ENCODE results near the gene TNS1. TPM values are rescaled to one million over a fixed set of nuclear protein-coding genes. Genes with fewer than 3 reads are reported as not detected.

Gene TNS1
- total and polyA plus RNA-seq, 4 donors: 67.0 to 377 (median 208) TPM

- no peaks in the 10 kb centered on the region for H3K9me3 ChIP-seq (ENCODE audit: control insufficient read depth in 4 of 4, insufficient read depth in 3 of 4, low read length in 3 of 4)
- no peak for TF ChIP-seq CTCF (IDR thresholded peaks at IDR 0.05; ENCODE audit: control extremely low read depth, extremely low read depth)
- H3K4me3 ChIP-seq: no peak overlapping the region
- WGBS, 2 donors: 59 to 62% methylated on average over 9 to 11 of the region's 11 CpGs
- peaks cover 13 to 43% (median 30%) of the 10 kb centered on the region in 5 donors for H3K4me1 ChIP-seq (ENCODE audit: control insufficient read depth in 5 of 5, insufficient read depth in 5 of 5, low read length in 5 of 5)
- H3K27ac ChIP-seq (ENCODE audit: low read depth in 1 of 2, low read length in 1 of 2): peak overlapping the region; percentile 80 to 92
- no peaks in the 10 kb centered on the region for H3K27me3 ChIP-seq (ENCODE audit: control insufficient read depth in 3 of 3, insufficient read depth in 3 of 3, low read length in 2 of 3)
- DNase-seq (peak; percentile 96 to 98 (median 96)), ATAC-seq (ENCODE audit: insufficient read depth, low FRiP score) (peak; percentile 24)
- H3K9ac ChIP-seq (ENCODE audit: insufficient read depth in 1 of 2, low read length in 2 of 2): peak overlapping the region in 1 of 2 donors; percentile 84
- H3K36me3 ChIP-seq (ENCODE audit: control insufficient read depth in 4 of 4, insufficient read depth in 4 of 4, low read length in 4 of 4): peaks cover 20 to 60% (median 35%) of the 10 kb centered on the region in 4 donors
Measured at GRCh38 chr2:217858519-217859491, 144.0 kb downstream of the TNS1 start.

- Histone ChIP-seq H3K9me3 (ENCODE audit: control insufficient read depth in 4 of 4, insufficient read depth in 3 of 4, low read length in 3 of 4) (no peaks in the 10 kb centered on the region), H3K27me3 (ENCODE audit: control insufficient read depth in 3 of 3, insufficient read depth in 3 of 3, low read length in 2 of 3) (no peaks in the 10 kb centered on the region), H3K4me1 (ENCODE audit: control insufficient read depth in 5 of 5, insufficient read depth in 5 of 5, low read length in 5 of 5) (peaks cover 13 to 53% (median 38%) of the 10 kb centered on the region in 5 donors), H3K36me3 (ENCODE audit: control insufficient read depth in 4 of 4, insufficient read depth in 4 of 4, low read length in 4 of 4) (peaks cover 14 to 51% (median 33%) of the 10 kb centered on the region in 4 donors), H3K27ac (ENCODE audit: low read depth in 1 of 2, low read length in 1 of 2) (peak overlapping the region; percentile 17 to 92), H3K4me3 (no peak overlapping the region), H3K9ac (ENCODE audit: insufficient read depth in 1 of 2, low read length in 2 of 2) (peak overlapping the region; percentile 17 to 84)
- DNase-seq: no peak
- ATAC-seq (ENCODE audit: insufficient read depth, low FRiP score): no peak
- 74 to 92% methylated on average over 20 of the region's 20 CpGs for WGBS, 2 donors
- TF ChIP-seq CTCF (IDR thresholded peaks at IDR 0.05; ENCODE audit: control extremely low read depth, extremely low read depth): no peak
Measured at GRCh38 chr2:217857624-217858506, 144.9 kb downstream of the TNS1 start.

GRCh38 chr2:217856871-217857270 lies 145.9 kb downstream of the TNS1 start:
- Histone ChIP-seq H3K27me3 (ENCODE audit: control insufficient read depth in 3 of 3, insufficient read depth in 3 of 3, low read length in 2 of 3) (no peaks in the 10 kb centered on the region), H3K9ac (ENCODE audit: insufficient read depth in 1 of 2, low read length in 2 of 2) (peak overlapping the region in 1 of 2 donors; percentile 84), H3K27ac (ENCODE audit: low read depth in 1 of 2, low read length in 1 of 2) (peak overlapping the region; percentile 17 to 92), H3K9me3 (ENCODE audit: control insufficient read depth in 4 of 4, insufficient read depth in 3 of 4, low read length in 3 of 4) (no peaks in the 10 kb centered on the region), H3K4me3 (no peak overlapping the region), H3K36me3 (ENCODE audit: control insufficient read depth in 4 of 4, insufficient read depth in 4 of 4, low read length in 4 of 4) (peaks cover 13 to 48% (median 36%) of the 10 kb centered on the region in 4 donors), H3K4me1 (ENCODE audit: control insufficient read depth in 5 of 5, insufficient read depth in 5 of 5, low read length in 5 of 5) (peaks cover 13 to 62% (median 44%) of the 10 kb centered on the region in 5 donors)
- WGBS, 2 donors: 61 to 80% methylated on average over 4 of the region's 4 CpGs
- ATAC-seq (ENCODE audit: insufficient read depth, low FRiP score): no peak
- DNase-seq: no peak
- TF ChIP-seq CTCF (IDR thresholded peaks at IDR 0.05; ENCODE audit: control extremely low read depth, extremely low read depth): no peak
